NCI-H526 (cell line): ENCODE results near the gene TRABD2B.

Experiments
- DNase-seq, 2 experiments: peaks; one replicate each; lab custom pipeline; 2025; lab: John Stamatoyannopoulos, UW

The TRABD2B gene

DNA sequence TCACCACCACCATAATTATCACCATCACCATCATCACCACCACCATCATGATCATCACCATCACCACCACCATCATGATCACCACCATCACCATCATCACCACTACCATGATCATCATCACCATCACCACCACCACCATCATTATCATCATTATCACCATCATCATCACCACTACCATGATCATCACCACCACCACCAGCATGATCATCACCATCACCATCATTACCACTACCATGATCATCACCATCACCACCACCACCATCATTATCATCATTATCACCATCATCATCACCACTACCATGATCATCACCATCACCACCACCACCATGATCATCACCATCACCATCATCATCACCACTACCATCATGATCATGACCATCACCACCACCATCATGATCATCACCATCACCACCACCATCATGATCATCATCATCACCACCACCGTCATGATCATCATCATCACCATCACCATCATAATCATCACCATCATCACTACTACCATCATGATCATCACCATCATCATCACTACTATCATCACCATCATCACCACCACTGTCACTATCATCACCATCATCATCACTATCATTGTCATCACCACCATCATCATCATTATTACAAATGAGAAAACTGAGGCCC, 60.2 kb downstream of the TRABD2B start:
- DNase-seq: no peak

- DNase-seq: no peak
Measured at GRCh38 chr1:47935856-47936255, 61.3 kb downstream of the TRABD2B start.

DNA sequence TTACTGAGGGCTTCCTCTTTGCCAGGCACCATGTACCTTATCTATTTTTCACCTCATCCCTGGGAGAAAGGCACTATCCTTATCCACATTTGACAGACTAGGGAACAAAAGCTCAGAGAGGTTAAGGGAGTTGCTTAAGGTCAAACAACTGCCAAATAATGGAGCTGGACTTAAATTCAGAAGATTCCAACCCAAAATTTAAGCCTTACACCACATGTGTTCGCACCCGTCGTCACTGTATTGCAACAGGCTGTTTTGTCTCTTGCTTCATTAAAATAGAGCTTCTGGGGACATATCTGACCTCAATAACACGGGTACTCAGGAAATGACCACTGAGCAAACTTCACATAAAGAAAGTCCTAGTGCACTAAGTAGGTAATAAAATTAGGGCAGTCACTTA, 62.0 kb downstream of the TRABD2B start:
- no peak for DNase-seq

- no peak for DNase-seq
Measured at GRCh38 chr1:47934243-47934805, 62.9 kb downstream of the TRABD2B start.

DNA sequence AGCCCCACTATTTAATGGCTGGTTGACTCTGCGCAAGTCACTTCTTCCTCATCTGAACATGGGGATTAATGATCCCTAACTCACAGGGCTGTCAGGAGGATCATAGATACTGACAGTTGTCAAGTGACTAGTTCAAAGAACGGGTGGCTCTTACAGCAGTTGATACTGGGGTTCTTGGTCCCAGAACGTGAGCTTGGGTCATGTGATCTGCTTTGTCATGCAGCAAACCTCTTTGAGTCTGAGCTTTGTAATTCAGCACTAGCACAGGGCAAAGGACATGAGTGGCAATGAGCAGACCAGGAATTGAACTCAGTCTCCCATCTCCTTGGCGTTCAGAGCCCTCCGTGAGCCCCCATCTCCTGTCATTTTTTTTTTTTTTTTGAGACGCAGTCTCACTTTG, 64.4 kb downstream of the TRABD2B start:
- DNase-seq: no peak

- peak; percentile 31 to 72 for DNase-seq
Measured at GRCh38 chr1:47931395-47931794, 65.8 kb downstream of the TRABD2B start.

DNA sequence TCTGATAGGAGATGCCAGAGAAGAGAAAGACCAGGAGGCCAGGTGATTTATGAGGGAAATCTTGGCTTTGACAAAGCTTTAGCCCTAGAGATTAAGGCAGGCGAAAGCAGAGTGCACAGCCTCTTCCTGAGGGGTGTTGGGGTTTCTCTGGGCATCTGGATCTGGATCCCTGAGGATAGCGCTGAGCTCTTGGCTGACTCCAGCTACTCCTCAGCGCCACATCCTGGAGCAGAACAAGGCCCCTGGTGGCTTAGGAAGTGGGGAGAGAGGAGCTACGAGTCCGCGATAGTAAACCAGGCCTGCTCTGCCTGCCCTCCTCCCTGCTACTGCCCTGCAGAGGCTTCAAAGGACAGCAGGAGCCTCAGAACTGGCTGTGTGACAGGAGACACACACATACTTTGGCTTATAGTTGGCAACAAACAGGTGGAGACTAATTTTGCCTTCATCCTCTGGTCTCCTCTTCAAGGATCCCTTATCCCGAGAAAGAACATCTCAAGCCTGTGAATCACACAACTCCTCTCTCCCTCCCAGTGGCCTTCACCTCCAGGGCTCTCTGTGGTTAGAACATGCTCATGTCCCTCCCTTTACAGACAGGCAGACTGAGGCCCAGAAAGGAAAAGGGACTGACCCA, 66.9 kb downstream of the TRABD2B start:
- no peak for DNase-seq

DNA sequence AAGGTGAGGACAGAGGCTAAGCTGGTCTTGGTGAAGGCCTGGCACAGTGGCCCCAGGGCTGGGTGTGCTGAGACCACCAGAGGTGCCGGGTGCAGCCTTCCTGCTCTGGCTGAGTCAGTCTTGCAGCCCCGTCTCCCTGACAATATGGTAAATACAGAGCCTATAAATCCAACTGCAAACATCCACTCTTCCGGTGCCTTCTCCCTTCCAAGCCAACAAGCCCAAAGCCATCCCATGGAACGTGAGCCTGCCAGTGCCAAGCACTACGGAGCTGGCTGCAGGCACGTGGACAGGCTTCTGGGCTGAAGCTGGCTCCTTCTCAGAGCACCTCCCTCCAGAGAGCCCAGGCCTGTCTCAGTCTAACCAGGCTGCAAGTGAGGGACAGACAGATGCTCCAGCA, 70.0 kb downstream of the TRABD2B start:
- peak; percentile 68 for DNase-seq

DNA sequence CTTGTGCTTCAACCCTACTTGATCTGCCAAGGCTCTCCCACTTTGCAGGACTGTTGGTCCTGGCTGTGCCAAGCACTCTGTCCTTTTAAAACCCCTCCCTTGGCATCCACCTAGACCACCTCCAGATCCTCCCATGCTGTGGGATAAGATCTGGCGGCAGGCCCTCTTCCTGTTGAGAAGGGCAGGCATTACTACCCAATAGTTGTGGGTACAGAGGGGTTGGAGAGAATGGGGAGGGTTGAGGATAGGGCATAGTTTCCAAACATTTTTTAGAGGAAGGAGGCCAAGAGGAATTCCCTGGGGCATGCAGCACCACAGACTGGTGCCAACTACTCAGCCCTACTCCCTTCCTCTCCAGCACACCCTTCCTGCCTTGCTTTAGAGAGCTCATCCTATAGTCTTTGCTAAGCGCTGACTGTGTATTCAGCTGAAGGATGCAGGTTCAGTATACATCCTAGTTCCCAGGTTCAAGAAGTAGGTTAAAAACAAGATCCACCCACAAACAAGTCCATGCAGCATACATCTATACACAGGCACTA, 70.7 kb downstream of the TRABD2B start:
- no peak for DNase-seq

- no peak for DNase-seq
Measured at GRCh38 chr1:47924270-47925048, 72.7 kb downstream of the TRABD2B start.

GRCh38 chr1:47921935-47922415, 75.2 kb downstream of the TRABD2B start:
- no peak for DNase-seq

GRCh38 chr1:47919113-47919833, 77.9 kb downstream of the TRABD2B start:
- DNase-seq: no peak

- DNase-seq: no peak
Measured at GRCh38 chr1:47918257-47918867, 78.8 kb downstream of the TRABD2B start.

GRCh38 chr1:47917687-47918086, 79.5 kb downstream of the TRABD2B start:
- no peak for DNase-seq

DNA sequence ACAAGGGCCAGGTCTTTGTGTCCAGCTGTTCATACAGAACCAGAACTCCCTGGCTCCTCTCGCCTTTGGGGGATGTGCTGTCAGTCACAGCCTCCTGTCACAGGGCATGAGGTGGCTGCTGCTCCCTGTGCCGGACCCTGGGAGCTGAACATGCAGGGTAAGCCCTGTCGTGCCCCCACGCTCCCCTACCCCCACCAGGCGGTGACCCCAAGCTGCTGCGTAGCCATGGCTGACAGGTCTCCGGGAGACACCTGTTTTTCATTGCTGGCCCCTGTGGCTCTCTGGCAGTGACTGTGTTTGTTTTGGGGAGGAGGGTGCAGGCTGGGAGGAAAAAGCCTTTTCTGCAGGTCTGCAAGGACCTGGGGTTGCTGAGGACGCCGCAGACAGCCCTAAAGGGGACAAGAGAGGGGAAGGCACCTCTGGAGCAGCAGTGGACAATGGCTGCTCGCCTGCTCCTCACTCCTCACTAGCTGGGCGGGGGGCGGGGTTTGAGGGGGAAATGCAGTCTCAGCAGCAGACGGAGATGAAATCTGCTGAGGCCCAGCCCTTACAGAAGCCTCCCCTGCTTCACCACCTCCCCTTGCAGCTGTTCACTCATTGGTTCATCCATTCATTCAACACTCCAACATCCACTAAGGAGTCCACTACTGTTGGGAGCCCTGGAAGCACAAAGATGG, 81.4 kb downstream of the TRABD2B start:
- DNase-seq: no peak

- no peak for DNase-seq
Measured at GRCh38 chr1:47914952-47915676, 82.1 kb downstream of the TRABD2B start.

DNA sequence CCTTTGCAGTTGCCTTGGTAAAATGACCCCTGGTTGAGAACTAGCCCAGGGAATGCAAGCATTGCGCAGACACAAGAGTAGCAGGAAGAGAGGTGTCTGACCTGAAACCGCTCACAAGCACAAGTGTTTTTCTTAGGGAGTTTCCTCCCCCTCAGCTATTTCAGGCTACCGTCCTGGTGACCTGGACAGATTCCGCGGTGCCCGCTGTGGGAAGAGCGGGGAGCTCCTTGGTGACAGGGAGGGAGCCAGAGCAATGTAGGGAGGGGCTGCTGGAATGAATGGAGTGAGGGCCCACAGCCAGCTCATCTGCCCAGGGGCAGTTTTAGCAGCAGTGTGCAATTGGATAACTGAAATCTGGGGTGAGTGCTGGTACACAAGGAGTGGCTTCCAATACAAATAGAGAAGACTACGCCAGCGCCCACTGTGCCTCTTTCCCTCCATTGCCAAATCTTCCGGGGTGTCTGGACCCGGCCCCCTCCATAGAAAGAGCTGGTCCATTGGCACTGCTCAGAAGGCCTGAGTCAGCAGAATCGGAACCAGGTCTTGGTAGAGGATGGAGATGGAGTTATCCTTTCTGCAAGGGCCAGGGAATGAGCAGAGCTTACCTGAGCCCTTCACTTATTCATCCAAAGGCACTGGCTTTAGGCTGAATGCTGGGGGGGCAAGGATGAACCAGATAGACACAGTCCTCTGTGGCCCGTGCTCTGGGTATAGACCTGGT, 82.8 kb downstream of the TRABD2B start:
- DNase-seq: no peak

DNA sequence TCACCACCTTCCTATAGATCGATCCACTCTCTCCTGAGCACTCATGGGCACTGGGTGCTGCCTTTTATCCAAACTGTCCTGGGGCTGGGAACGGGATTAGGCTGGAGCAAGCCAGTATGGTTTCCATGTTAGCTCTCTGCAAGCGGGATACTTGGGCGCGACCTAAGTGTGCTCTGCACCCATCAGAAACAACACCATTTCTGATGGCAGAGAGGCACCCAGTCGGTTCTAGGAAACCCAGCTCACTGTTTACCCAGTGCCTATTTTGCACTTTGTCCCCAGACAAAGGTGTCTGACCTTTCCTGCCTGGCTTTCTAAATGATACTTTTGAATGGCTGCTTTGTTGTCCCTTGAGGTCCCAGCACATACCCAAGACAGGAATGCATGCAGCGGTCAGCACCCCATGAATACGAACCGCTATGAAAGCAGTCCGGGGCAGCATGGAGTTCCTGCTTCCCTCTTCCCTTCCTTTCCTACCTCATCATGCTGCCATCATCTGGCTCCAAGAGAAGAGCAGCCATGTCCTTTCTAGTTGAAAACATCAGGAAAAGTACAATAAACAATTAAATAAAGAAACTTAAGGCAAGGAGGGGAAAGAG, 83.9 kb downstream of the TRABD2B start:
- DNase-seq: no peak

- no peak for DNase-seq
Measured at GRCh38 chr1:47912756-47913155, 84.4 kb downstream of the TRABD2B start.
